ENCODE data around the gene RRAD.
"Not testable (repeated sequence)": the region's sequence is repeated elsewhere in the genome, so short reads cannot be mapped to it uniquely, and the experiment has no call there.

The RRAD gene

DNA sequence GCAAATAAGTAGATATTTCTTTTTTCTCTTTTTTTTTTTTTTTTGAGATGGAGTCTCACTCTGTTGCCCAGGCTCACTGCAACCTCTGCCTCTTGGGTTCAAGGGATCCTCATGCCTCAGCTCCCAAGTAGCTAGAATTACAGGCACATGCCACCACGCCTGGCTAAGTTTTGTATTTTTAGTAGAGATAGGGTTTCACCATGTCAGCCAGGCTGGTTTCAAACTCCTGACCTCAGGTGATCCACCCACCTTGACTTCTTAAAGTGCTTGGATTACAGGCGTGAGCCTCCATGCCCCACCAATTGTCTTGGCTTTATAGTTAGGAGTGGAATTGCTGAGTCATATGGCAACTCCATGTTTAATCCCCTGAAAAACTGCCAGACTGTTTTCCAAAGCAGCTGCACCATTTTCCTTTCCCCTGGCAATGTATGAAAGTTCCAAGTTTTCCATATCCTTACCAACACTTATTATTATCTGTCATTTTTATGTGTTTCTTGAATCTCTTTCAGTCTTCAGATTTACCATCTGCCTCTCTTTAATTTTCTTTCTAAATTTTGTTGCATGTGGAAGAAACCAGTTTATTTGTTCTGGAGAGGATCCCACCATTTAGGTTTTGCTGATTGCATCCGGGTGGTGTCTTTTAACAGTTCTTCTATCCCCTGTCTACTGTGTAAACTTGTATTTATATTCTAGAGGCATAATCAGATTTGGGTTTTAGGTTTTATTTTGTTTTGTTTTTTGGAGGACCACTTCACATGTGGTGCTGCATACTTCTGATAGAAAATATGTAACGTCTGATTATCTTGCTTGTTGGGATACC, 25.8 kb upstream of the RRAD start:
- DNase-seq = no peak

DNA sequence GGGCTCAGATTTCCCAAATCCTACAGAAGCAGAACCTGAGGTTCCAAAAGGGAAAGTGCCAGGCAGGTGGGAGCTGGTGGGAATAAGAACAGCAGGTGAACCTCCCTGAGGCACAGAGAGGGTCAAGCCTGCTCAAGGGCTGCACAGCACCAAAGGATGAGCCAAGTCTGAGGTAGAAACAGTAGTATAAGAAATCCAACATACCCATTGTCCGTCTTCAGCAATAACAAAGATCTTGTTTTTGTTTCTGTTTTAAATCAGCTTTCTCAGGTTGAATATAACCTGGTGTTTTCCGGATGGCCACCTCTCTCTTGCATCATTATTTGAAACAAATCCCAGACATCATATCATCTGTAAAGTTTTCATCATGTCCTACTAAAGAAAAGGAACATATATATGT, 25.1 kb upstream of the RRAD start:
- no peak for DNase-seq

DNA sequence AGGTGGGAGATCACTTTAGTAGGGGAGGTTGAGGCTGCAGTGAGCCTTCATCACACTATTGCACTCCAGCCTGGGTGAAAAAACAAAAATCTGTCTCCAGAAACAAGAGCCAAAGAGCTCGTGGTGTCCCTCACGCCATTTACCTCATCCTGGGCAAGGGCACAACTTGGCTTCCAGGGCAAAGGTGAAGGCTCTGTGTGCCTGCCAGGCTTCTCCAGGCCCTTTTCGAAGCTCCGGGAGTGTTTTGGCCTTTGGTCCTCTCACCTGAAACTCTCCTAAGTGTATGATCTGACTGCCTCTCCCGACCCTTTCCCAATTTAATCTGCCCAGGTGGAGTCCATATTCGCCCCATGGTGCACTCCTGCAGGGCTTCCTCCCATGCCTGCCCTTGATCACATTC, 24.1 kb upstream of the RRAD start:
- DNase-seq = no peak

DNA sequence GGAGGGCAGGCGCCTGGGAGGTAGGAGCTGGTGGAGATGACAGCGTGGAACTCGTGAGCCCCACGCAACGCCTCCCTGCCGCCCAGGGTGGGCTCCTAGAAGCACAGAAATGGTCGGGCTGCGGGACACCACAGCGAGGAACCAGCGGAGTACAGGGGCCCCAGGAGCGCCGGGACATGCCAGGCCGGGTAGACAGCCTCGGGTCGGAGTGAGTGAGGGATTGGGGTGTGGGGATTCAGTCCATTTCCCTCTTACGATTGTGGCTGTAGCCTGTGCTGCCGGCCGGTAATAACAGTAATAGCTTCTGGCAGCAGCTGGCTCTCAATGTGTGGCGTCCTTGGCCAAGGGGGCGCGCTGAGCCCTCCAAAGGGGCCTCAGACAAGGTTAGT, 23.5 kb upstream of the RRAD start:
- no peak for DNase-seq

DNA sequence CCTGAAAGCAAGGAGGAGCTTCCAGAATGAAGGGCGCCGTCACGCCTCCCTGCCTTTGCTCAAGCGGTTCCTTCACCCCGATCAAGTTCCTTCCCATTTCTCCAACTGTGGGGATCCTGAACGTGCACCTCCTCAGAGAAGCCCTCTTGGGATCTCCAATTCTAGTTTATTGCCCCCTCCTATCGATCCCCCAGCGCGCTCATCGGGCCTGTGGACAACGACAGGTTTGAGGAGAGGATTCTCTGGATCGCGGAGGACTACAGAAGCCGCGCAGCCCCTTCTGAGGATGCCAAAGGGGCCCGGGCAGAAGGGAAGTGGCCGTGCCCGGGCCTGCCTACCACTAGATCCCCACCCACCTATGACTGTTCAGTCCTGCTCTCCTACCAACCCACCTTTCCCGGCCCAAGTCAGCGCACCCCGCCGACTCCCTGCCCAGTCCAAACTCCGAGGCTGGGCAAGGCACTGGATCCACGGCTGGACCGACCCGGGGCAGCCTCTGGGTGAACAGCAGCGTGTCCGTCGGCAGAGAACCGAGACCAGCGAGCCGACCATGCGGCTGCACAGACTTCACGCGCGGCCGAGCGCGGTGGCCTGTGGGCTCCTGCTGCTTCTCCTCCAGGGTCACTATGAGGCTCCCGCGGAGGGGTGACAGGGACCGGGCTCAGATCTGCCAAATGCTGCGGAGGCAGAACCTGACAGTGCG, 22.9 kb upstream of the RRAD start:
- DNase-seq = peak in 1 of 2 donors; percentile 12

DNA sequence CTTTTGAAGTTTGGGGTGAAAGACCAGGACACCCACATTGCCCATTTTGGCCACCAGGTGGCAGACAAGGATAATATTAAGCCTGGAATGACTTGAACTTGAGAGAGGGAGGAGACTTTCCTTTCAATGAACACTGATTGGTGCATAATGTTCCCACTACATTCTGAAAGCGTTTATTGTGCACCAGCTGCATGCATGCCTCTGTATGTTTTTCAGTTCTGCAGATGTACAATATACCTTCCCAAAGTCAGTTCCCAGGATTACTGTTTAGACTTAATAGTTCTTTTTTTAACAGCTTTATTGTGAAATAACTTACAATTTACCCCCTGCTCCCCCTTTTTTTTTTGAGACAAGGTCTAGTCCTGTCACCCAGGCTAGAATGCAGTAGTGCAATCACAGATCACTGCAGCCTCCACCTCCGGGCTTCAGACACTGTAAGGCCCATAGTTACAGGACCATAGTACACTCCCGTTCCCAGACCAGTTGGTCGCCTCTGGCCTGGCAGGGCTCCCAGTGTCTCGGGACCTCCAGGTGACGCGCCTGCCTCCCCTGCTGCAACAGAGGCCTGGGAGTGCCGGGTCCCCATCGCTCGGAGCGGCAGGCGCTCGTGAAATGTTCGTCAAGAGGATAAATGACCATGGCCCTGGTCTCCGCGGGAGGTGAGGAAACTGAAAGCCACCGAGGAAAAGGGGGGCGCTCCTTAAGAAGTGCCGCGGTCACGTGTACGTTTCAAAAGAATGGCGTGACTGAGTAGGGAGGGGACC, 22.1 kb upstream of the RRAD start:
- DNase-seq = peak; percentile 84 to 86

DNA sequence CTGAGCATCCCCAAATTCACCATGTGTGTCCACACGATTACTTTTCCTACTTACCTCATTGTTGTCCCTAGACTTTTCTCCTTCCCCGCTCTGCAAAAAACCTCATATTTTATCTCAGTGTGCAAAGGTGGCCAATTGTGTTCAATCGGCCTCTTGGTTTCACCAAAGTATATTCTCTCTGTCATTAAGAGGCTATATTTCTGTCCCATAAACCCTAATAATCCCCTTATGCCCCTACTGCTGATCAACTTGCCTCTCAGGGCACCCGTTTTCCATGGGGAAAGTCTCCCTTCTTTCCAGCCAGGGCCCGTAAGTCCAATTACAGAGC, 21.6 kb upstream of the RRAD start:
- no peak for DNase-seq

DNA sequence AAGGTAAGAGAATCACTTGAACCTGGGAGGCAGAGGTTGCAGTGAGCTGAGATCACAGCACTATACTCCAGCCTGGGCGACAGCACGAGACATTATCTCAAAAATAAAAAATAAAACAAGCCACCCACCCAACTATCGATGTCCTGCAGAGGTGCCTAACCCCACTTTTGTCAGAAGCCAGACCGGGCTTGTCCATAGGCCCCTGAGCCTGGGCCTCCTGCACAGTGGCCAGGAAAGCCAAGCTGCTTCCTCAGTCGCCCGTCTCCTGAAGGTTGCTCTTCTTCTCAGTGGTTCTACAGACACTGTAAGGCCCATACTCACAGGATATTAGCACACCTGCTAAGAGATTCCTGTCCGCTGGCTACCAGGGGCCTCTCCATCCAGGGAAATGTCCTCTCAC, 21.2 kb upstream of the RRAD start:
- DNase-seq = no peak

DNA sequence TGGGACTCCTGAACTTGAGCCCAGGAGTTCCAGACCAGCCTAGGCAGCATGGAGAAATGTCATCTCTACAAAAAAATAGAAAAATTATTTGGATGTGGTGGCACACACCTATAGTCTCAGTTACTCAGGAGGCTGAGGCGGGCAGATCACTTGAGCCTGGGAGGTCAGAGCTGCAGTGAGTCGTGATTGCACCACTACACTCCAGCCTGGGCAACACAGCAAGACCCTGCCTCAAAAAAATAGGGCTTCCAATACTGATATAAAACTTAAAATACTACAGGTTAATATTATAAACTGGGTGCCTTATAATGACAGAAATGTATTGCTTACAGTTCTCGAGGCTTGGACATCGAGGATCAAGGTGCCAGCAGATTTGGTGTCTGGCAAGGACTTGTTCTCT, 20.6 kb upstream of the RRAD start:
- no peak for DNase-seq

DNA sequence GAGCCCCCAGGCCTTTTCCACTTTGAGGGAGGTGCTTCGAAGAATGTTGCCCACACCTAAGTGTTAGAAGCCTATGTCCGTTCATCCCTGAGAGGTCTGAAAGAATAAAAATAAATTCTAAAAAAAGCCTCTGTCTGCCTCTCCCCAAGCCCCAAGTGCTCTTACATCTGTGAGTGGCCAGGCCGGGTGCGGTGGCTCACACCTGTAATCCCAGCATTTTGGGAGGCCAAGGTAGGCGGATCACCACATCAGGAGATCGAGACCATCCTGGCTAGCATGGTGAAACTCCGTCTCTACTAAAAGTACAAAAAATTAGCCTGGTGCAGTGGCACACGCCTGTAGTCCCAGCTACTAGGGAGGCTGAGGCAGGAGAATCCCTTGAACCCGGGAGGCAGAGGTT, 19.6 kb upstream of the RRAD start:
- DNase-seq = not testable (repeated sequence)

DNA sequence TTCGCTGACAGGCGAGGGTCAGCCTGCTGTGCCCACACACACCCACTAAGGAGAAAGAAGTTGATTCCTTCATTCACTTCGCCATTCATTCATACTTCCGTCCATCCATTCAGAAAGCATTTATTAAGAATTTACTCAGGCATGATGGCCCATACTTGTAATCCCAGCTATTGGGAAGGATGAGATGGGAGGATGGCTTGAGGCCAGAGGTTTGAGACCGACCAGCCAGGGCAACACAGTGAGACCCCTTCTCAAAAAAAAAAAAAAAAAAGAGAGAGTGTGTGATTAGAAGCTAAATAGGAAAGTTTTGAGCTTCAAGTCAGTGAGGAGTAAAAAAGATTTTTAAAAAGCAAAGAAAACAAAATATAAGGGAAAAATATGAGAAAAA, 18.7 kb upstream of the RRAD start:
- DNase-seq = no peak

DNA sequence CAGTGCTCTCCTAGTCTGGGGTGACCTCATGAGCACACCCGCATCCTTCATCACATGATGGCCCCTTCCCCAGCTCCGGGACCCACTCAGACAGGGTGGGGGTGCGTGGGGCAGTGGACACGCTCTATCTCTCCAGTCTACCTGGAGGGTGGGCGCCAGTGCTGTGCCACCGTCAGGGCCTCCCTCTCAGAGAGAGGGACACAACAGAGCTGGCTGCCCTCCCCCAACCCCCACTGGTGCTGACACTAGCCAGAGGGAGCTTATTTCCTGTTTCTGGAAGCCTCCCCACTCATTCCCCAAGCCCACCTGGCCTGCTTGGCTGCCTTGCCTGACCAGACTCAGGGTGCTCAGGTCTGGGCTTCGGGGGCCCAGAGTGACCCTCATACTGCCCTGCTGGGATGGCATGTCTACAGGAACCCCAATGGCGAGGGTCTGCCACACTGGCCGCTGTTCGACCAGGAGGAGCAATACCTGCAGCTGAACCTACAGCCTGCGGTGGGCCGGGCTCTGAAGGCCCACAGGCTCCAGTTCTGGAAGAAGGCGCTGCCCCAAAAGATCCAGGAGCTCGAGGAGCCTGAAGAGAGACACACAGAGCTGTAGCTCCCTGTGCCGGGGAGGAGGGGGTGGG, 18.2 kb upstream of the RRAD start:
- DNase-seq = no peak

DNA sequence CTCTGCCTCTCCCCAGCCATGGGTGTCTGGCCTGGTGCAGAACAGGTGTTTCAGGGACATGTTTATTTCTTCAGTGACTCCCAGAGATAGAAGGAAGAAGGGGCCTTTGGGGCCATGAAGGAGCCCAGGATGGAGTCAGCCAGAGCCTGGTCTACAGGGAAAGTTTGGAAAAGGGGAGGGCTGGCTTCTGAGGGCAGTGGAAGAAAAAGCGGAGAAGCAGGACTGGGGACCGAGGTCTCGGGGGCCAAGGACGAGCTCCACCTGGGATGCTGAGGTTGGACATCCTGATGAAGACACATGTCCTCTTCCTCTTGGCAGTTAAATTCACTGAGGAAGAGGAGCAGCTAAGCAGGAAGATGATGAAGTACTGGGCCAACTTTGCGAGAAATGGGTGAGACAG, 17.6 kb upstream of the RRAD start:
- no peak for DNase-seq

DNA sequence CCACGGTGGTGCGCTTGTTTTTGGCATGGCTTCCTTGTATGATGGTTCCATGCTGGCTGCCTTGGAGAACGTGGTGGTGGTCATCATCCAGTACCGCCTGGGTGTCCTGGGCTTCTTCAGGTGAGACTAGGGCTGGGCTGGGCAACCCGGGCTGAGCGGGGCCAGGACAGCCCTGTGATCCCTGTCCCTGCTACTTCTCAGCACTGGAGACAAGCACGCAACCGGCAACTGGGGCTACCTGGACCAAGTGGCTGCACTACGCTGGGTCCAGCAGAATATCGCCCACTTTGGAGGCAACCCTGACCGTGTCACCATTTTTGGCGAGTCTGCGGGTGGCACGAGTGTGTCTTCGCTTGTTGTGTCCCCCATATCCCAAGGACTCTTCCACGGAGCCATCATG, 14.9 kb upstream of the RRAD start:
- no peak for DNase-seq

DNA sequence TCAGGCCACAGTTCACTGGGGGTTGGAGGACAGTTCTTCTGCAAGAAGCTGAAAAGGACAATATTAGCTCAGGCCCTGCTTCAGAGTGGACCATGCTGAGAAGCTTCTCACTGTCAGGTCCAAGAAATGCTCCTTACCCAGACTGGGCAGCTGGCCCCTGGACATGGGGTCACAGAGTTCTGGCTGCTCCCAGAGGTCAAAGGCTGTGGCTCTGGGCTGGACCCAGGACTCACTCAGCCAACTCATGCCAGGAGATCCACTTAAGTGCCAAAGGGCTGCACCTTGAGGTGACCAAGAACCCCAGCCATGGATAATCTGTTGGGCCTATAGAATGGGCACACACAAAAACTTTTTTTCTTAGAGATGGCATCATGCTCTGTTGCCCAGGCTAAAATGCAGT, 14.0 kb upstream of the RRAD start:
- no peak for DNase-seq

DNA sequence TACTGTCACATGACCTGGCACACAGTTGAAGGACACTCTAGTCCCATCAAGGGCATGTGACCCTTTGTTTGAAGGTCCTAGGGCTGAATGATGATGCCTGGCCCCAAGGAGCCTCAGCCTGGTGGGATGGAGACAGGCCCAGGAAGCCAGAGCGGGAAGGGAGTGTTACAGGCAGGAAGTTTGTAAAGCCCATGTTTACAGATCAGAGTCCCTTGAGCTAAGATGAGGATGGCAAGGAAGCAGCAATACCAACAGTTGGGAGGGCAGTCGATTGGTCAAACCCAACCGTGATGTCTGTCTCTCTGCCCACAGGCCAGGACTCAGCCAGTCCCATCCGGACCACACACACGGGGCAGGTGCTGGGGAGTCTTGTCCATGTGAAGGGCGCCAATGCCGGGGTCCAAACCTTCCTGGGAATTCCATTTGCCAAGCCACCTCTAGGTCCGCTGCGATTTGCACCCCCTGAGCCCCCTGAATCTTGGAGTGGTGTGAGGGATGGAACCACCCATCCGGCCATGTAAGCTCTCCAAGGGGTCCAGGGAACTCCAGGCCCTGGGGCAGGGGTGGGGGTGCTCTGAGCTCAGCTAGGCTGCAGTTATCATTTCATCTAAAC, 12.5 kb upstream of the RRAD start:
- no peak for DNase-seq

DNA sequence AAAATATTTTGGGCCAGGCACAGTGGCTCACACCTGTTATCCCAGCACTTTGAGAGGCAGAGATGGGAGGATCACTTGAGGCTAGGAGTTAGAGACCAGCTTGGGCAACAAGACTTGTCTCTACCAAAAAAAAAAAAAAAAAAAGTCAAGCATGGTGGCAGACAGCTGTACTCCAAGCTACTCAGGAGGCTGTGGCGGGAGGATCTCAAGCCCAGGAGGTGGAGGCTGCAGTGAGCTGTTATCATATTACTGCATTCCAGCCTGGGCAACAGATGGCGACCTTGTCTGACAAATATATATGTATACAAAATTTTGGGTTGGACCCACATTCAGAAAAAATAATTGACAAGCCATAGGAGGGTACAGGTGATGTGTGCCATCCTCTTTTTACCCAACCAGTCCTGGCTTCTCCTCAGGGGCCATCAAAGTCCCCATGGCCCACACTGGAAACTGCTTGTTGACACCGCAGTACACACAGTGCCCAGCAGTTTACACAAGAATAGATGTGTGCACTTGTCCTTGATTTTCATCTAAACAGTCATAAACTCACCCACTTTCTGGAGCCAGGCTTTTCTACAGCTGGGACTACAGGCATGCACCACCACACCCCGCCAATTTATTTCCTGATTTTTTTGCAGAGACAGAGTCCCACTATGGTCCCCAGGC, 11.7 kb upstream of the RRAD start:
- no peak for DNase-seq

DNA sequence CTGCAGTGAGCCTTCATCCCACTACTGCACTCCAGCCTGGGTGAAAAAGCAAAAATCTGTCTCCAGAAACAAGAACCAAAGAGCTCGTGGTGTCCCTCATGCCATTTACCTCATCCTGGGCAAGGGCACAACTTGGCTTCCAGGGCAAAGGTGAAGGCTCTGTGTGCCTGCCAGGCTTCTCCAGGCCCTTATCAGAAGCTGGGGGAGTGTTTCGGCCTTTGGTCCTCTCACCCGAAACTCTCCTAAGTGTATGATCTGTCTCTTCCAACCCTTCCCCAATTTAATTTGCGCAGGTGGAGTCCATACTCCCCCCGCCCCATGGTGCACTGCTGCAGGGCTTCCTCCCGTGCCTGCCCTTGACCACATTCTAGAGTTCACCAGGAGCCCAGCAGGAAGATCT, 11.1 kb upstream of the RRAD start:
- no peak for DNase-seq

DNA sequence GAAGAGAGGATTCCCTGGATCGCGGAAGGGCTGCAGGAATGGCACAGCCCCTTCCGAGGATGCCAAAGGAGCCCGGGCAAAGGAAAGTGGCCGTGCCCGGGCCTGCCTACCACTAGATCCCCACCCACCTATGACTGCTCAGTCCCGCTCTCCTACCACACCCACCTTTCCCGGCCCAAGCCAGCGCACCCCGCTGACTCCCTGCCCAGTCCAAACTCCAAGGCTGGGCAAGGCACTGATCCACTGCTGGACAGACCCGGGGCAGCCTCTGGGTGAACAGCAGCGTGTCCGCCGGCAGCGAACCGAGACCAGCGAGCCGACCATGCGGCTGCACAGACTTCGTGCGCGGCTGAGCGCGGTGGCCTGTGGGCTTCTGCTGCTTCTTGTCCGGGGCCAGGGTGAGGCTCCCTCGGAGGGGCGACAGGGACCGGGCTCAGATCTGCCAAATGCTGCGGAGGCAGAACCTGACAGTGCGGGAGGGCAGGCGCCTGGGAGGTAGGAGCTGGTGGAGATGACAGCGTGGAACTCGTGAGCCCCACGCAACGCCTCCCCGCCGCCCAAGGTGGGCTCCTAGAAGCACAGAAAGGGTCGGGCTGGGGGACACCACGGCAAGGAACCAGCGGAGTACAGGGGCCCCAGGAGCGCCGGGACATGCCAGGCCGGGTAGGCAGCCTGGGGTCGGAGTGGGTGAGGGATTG, 10.1 kb upstream of the RRAD start, which contains the start of gene CES2:
CES2 (plus strand) TSS at position 203 of the 698 bp plus-strand sequence; CDS start at position 323, 120 bp downstream.
- DNase-seq = no peak

DNA sequence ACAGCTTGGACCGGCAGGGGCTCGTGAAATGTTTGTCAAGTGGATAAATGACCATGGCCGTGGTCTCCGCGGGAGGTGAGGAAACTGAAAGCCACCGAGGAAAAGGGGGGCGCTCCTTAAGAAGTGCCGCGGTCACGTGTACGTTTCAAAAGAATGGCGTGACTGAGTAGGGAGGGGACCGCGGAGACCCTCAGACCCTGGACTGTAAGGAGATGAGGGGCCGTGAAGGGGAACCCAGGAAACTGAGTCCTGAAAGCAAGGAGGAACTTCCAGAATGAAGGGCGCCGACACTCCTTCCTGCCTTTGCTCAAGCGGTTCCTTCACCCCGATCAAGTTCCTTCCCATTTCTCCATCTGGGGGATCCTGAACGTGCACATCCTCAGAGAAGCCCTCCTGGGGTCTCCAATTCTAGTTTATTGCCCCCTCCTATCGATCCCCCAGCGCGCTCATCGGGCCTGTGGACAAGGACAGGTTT, 9.5 kb upstream of the RRAD start:
- not testable (repeated sequence) for DNase-seq

DNA sequence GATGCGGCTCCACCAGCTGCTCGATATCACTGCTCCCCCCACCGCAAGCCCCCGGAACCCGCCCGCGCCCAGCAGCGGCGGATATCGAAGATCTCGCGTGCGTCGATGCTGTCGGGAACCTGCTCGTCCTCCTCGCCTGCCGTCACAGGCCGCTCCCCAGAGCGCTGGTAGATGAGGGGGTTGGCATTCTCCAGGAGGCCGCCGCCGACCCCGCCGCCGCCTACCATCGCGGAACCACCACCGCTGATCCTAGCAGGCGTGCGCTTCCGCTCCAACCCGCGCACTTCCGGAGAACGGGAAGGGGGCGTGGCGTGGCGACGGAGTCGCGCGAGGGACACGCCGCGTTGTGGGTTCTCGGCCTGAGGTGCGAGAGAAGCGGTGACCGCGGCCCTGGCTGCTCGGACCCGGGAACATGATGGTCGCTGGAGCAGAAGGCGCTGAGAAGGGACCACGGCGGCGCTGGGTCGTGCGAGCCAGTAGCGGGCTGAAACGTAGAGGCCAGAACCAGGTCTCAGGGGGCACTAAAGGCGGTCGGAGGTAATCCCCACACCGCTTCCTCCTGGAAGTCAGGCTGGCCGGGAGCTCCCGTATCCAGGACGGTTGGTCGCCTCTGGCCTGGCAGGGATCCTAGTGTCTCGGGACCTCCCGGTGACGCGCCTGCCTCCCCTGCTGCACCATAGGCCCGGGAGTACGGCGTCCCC, 9.0 kb upstream of the RRAD start, which contains the start of gene CIAO2B:
CIAO2B (minus strand) TSS at position 265 of the 701 bp plus-strand sequence; CDS start at position 227, 38 bp downstream.
- peak; percentile 91 for DNase-seq
